Activated naive CD8-positive, alpha-beta T cell treated with anti-CD3 and anti-CD28 coated beads, Interleukin-2, amount 10 ng/mL, durations not matched to agents 7 days and 5 days (primary cell): ENCODE measurements around the gene TRIM13. TPM values are rescaled to one million over a fixed set of nuclear protein-coding genes. Genes with fewer than 3 reads are reported as not detected.
"Not testable (repeated sequence)": the region's sequence is repeated elsewhere in the genome, so short reads cannot be mapped to it uniquely, and the experiment has no call there.

ENCODE experiments used
- ATAC-seq: fragments of 150-1000 bp; cut with Tn5 transposase; one replicate; pipeline ENCODE4 v1.10.0; 2021; ENCODE audit warnings: low read depth, moderate library complexity
- POLR2A ChIA-PET: fragments of 350-600 bp; sonication (Branson Sonifier 250); formaldehyde crosslinking; loops from one replicate; lab custom pipeline; 2021; ENCODE audit warnings: antibody characterized with exemption; lab: Charles Lee
- DNase-seq: peaks from one replicate; pipeline ENCODE4 v3.0.0; 2021
- H3K27ac Mint-ChIP-seq: one replicate; pipeline ENCODE4 v1.8.0; 2022; ENCODE audit warnings: mild to moderate bottlenecking, mixed read lengths
- H3K27me3 Mint-ChIP-seq: one replicate; pipeline ENCODE4 v1.8.0; 2022; ENCODE audit warnings: mild to moderate bottlenecking, moderate library complexity, mixed read lengths
- H3K36me3 Mint-ChIP-seq: one replicate; pipeline ENCODE4 v1.8.0; 2021; ENCODE audit warnings: mild to moderate bottlenecking, mixed read lengths
- H3K4me1 Mint-ChIP-seq: one replicate; pipeline ENCODE4 v1.8.0; 2021; ENCODE audit warnings: mixed read lengths
- H3K4me3 Mint-ChIP-seq: one replicate; pipeline ENCODE4 v1.8.0; 2022; ENCODE audit warnings: mild to moderate bottlenecking, moderate library complexity, mixed read lengths
- H3K9me3 Mint-ChIP-seq: one replicate; pipeline ENCODE4 v1.8.0; 2021; ENCODE audit warnings: mixed read lengths
- microRNA-seq: library from miRNA; unstranded; fragments of <30 nt; microRNA quantifications from one replicate; pipeline ENCODE4 v1.2.0, GENCODE V29; 2022
- total RNA-seq, 2 experiments: library from RNA; stranded (reverse); gene quantifications; one replicate each; pipeline ENCODE4 v1.2.3, GENCODE V29; 2021

Gene TRIM13
- total RNA-seq, 2 experiments from 2014 or later = 19.7 to 19.9 TPM

- H3K9me3 Mint-ChIP-seq = no peaks in the 10 kb centered on the region
These were observed 41.4 kb downstream of the TRIM13 start for GRCh38 chr13:50038266-50038665.

GRCh38 chr13:50052478-50052877 is 55.6 kb downstream of the TRIM13 start:
- DNase-seq (no peak), ATAC-seq (no peak)
- POLR2A ChIA-PET = interaction anchor here (1.6 kb wide), 1 partner anchor 74 kb away, joined by 5 read pairs; no protein-coding TSS in a partner anchor
- H3K27ac Mint-ChIP-seq = no peak overlapping the region
- peaks cover 17% of the 10 kb centered on the region for H3K4me1 Mint-ChIP-seq
- H3K9me3 Mint-ChIP-seq = no peaks in the 10 kb centered on the region
- H3K27me3 Mint-ChIP-seq = no peaks in the 10 kb centered on the region
- H3K36me3 Mint-ChIP-seq = peaks cover 46% of the 10 kb centered on the region
- H3K4me3 Mint-ChIP-seq = no peak overlapping the region

More at GRCh38 chr13:50038266-50038665, 41.4 kb downstream of the TRIM13 start:
- peaks cover 2% of the 10 kb centered on the region for H3K4me1 Mint-ChIP-seq
- no peak overlapping the region for H3K27ac Mint-ChIP-seq
- H3K4me3 Mint-ChIP-seq = no peak overlapping the region
- peaks cover 13% of the 10 kb centered on the region for H3K36me3 Mint-ChIP-seq
- ATAC-seq (no peak), DNase-seq (no peak)
- H3K27me3 Mint-ChIP-seq = no peaks in the 10 kb centered on the region
- POLR2A ChIA-PET = interaction anchor here (0.6 to 2.6 kb wide), 2 partner anchors 41 to 60 kb away, joined by 3 to 9 read pairs; partner anchors contain the start of gene TRIM13

- Mint-ChIP-seq H3K4me3 (no peak overlapping the region), H3K36me3 (peaks cover 56% of the 10 kb centered on the region), H3K27ac (no peak overlapping the region), H3K4me1 (peaks cover 22% of the 10 kb centered on the region), H3K9me3 (no peaks in the 10 kb centered on the region), H3K27me3 (no peaks in the 10 kb centered on the region)
- ATAC-seq (no peak), DNase-seq (no peak)
- POLR2A ChIA-PET = no interaction called here
These were observed 57.0 kb downstream of the TRIM13 start for GRCh38 chr13:50053844-50054243.

GRCh38 chr13:50055454-50055853 is 58.6 kb downstream of the TRIM13 start:
- Mint-ChIP-seq H3K4me3 (no peak overlapping the region), H3K9me3 (no peaks in the 10 kb centered on the region), H3K27ac (peak overlapping the region; percentile 64), H3K27me3 (no peaks in the 10 kb centered on the region), H3K36me3 (peaks cover 60% of the 10 kb centered on the region), H3K4me1 (peaks cover 28% of the 10 kb centered on the region)
- no peak for ATAC-seq
- DNase-seq = no peak
- POLR2A ChIA-PET = no interaction called here

- Mint-ChIP-seq H3K9me3 (no peaks in the 10 kb centered on the region), H3K36me3 (peaks cover 34% of the 10 kb centered on the region), H3K27ac (no peak overlapping the region), H3K27me3 (no peaks in the 10 kb centered on the region), H3K4me1 (peaks cover 20% of the 10 kb centered on the region), H3K4me3 (no peak overlapping the region)
- DNase-seq (no peak), ATAC-seq (no peak)
- POLR2A ChIA-PET = interaction anchor here (1.4 kb wide), 1 partner anchor 64 kb away, joined by 3 read pairs; the partner anchor contains the start of gene TRIM13
These were observed 63.9 kb downstream of the TRIM13 start for GRCh38 chr13:50060718-50061117.

GRCh38 chr13:50062336-50062735 is 65.5 kb downstream of the TRIM13 start:
- POLR2A ChIA-PET = interaction anchor here (1.0 to 1.4 kb wide), 2 partner anchors 14 to 66 kb away, joined by 3 read pairs; partner anchors contain the start of gene TRIM13
- not testable (repeated sequence) for H3K4me3 Mint-ChIP-seq, ATAC-seq, H3K27ac Mint-ChIP-seq, DNase-seq, H3K27me3 Mint-ChIP-seq, H3K9me3 Mint-ChIP-seq
- Mint-ChIP-seq H3K36me3 (peaks cover 38% of the 10 kb centered on the region), H3K4me1 (peaks cover 16% of the 10 kb centered on the region)

- H3K4me1 Mint-ChIP-seq = peaks cover 15% of the 10 kb centered on the region
- ATAC-seq = no peak
- POLR2A ChIA-PET = no interaction called here
- no peaks in the 10 kb centered on the region for H3K9me3 Mint-ChIP-seq
- peak overlapping the region; percentile 62 for H3K27ac Mint-ChIP-seq
- peaks cover 35% of the 10 kb centered on the region for H3K36me3 Mint-ChIP-seq
- H3K4me3 Mint-ChIP-seq = no peak overlapping the region
- DNase-seq = no peak
- no peaks in the 10 kb centered on the region for H3K27me3 Mint-ChIP-seq
These were observed 68.9 kb downstream of the TRIM13 start for GRCh38 chr13:50065712-50066111.

Small RNA genes within 50 kb of the gene (microRNA-seq; reads per million reads assigned to microRNA genes)
- gene MIR15A (2,811 reads per million, percentile 85 among the genes with 10 or more reads in this experiment), gene MIR16-1 (5,838 reads per million, percentile 91 among the genes with 10 or more reads in this experiment), gene MIR3613 (169 reads per million, percentile 63 among the genes with 10 or more reads in this experiment)

Other genes starting within 250 kb of the TRIM13 start
- 10 to 100 TPM; 27.8 to 28.1 TPM for gene KPNA3, start 204.4 kb upstream of the TRIM13 start, total RNA-seq
- gene SPRYD7, start 60.7 kb upstream of the TRIM13 start, total RNA-seq = 1 to 10 TPM; 3.5 to 4.4 TPM
- under 1 TPM; 0.22 to 0.77 TPM for gene KCNRG, start 18.4 kb downstream of the TRIM13 start, total RNA-seq